ENCODE results near the gene CDYL. TPM values are rescaled to one million over a fixed set of nuclear protein-coding genes. Genes with fewer than 3 reads are reported as not detected.
A peak's percentile ranks its signal among the peaks of the same experiment; 100 is the strongest.

CDYL gene
- total RNA-seq, 1 donor from 2014 or later, result 46.1 TPM

DNA sequence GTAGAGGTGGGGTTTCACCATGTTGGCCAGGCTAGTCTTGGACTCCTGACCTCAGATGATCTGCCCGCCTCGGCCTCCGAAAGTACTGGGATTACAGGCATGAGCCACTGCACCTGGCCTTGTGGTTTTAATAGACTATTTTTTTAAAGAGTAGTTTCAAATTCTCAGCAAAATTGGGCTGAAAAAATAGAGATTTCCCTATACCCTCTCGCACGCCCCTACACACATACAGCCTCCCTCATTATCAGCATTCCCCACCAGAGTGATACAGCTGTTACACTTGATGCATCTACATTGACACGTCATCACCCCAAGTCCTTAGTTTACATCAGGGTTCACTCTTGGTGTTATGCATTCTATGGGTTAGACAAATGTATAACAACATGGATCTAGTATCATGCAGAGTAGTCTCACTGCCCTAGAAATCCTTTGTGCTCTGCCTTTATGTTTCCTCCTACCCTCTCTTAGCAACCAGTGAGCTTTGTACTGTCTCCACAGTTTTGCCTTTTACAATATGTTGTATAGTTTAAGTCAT is 103.6 kb downstream of the CDYL start:
- no peaks in the 10 kb centered on the region for H3K36me3 ChIP-seq (ENCODE audit: control insufficient read depth, insufficient read depth, low read length)
- no peak for DNase-seq (ENCODE audit: low read depth)
- no peaks in the 10 kb centered on the region for H3K27me3 ChIP-seq (ENCODE audit: control insufficient read depth, insufficient read depth, low read length)

DNA sequence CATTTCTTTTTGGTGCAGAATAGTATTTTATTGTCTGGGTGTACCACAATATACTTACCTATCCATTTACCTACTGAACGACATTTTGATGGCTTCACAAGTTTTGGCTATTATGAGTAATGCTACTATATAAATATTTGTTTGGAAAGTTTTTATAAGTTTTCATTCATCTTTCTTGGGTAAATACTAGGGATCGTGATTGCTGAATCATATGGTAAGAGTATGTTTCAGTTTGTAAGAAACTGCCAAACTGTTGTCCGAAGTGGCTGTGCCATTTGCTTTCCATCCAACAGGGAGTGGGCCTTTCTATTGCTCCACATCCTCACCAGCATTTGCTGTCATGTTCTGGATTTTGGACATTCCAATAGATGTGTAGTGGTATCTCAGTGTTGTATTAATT is 104.2 kb downstream of the CDYL start:
- TF ChIP-seq, protein P1, sequence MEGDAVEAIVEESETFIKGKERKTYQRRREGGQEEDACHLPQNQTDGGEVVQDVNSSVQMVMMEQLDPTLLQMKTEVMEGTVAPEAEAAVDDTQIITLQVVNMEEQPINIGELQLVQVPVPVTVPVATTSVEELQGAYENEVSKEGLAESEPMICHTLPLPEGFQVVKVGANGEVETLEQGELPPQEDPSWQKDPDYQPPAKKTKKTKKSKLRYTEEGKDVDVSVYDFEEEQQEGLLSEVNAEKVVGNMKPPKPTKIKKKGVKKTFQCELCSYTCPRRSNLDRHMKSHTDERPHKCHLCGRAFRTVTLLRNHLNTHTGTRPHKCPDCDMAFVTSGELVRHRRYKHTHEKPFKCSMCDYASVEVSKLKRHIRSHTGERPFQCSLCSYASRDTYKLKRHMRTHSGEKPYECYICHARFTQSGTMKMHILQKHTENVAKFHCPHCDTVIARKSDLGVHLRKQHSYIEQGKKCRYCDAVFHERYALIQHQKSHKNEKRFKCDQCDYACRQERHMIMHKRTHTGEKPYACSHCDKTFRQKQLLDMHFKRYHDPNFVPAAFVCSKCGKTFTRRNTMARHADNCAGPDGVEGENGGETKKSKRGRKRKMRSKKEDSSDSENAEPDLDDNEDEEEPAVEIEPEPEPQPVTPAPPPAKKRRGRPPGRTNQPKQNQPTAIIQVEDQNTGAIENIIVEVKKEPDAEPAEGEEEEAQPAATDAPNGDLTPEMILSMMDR (IDR thresholded peaks at IDR 0.05; ENCODE audit: insufficient read depth, low read length, severe bottlenecking), result no peak
- DNase-seq (ENCODE audit: low read depth) (peak; percentile 41), FAIRE-seq (no peak)
- no peak overlapping the region for H3K4me3 ChIP-seq (ENCODE audit: low read depth, low read length)
- H3K27me3 ChIP-seq (ENCODE audit: control insufficient read depth, insufficient read depth, low read length), result no peaks in the 10 kb centered on the region
- no peaks in the 10 kb centered on the region for H3K36me3 ChIP-seq (ENCODE audit: control insufficient read depth, insufficient read depth, low read length)

More for the DNA sequence above, 103.6 kb downstream of the CDYL start:
- H3K4me3 ChIP-seq (ENCODE audit: low read depth, low read length), result no peak overlapping the region
- TF ChIP-seq, protein P1 (IDR thresholded peaks at IDR 0.05; ENCODE audit: insufficient read depth, low read length, severe bottlenecking), result no peak
- no peak for FAIRE-seq

DNA sequence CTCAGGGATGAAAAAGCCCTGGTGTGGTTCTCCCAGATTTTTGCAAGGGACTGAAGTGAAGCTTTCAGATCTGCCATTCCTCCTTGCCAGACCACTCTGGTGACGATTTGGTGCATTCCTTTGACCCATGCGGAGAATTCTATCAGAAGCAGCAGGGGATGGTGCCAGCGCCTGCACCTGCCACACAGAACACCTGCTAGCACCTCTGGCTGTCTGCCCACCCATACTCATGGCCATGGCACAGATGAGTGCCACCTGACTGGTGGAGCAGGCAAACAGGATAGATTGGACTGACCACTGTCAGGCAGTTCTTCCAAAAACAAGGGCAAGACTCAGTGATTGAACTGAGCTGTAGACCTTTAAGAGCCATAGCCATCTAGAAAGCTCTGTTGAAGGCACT is 107.1 kb downstream of the CDYL start:
- no peak for DNase-seq (ENCODE audit: low read depth)
- TF ChIP-seq, protein P1 (IDR thresholded peaks at IDR 0.05; ENCODE audit: insufficient read depth, low read length, severe bottlenecking), result no peak

DNA sequence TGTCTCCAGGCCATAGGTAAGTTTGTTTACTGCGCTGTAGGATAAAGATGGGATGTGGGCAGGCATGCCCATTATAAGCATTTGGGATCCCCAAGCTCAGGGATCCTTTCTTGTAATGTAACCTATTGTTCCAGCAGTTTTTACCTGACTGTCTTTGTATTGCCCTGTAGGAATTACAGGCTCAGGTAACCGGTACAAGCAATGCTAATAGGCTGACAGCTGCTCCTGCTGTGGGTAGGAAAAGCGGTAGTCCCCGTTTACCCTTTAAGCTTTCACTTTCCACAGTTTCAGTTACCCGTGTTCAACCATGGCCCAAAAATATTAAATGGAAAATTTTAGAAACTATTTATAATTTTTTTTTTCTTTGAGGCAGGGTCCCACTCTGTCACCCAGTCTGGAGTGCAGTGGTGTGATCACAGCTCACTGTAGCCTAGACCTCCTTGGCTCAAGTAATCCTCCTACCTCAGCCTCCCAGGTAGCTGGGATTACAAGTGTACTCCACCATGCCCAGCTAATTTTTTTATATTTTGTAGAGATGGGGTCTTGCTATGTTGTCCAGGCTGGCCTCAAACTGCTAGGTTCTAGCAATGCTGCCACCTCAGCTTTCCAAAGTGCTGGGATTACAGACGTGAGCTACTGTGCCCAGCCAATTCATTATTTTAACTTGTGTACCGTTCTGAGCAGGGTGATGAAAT is 108.6 kb downstream of the CDYL start:
- Histone ChIP-seq H3K36me3 (ENCODE audit: control insufficient read depth, insufficient read depth, low read length) (no peaks in the 10 kb centered on the region), H3K27me3 (ENCODE audit: control insufficient read depth, insufficient read depth, low read length) (no peaks in the 10 kb centered on the region), H3K4me3 (ENCODE audit: low read depth, low read length) (no peak overlapping the region)
- TF ChIP-seq, protein P1 (IDR thresholded peaks at IDR 0.05; ENCODE audit: insufficient read depth, low read length, severe bottlenecking), result no peak
- DNase-seq (ENCODE audit: low read depth) (no peak), FAIRE-seq (no peak)

More for the DNA sequence above, 107.1 kb downstream of the CDYL start:
- no peak overlapping the region for H3K4me3 ChIP-seq (ENCODE audit: low read depth, low read length)
- no peaks in the 10 kb centered on the region for H3K27me3 ChIP-seq (ENCODE audit: control insufficient read depth, insufficient read depth, low read length)
- FAIRE-seq, result no peak
- H3K36me3 ChIP-seq (ENCODE audit: control insufficient read depth, insufficient read depth, low read length), result no peaks in the 10 kb centered on the region

DNA sequence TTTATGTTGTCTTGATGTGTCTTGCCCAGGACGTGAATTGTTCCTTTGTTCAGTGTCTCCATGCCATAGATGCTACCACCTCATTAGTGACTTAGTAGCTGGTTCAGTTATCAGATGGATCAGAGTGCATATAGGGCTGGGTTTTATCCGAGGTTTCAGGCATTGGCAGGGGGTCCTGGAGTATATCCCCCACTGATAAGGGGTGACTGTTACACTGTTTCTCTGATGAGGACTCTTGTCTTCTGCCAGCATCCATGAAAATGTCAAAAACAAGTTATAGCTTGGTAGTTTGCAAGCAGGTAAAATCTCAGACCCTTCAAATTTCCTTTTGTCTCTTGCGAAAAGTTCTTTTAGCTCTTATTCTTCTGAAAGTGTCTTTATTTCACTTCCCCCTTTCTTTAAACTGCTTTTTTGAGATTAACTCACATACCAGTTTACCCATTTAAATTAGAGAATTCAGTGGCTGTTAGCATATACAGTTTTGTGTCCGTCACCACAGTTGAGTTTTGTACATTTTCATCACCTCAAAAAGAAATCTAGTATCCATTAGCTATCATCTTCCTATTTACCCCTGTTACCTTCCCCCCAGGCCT is 109.2 kb downstream of the CDYL start:
- DNase-seq (ENCODE audit: low read depth), result no peak
- Histone ChIP-seq H3K36me3 (ENCODE audit: control insufficient read depth, insufficient read depth, low read length) (no peaks in the 10 kb centered on the region), H3K27me3 (ENCODE audit: control insufficient read depth, insufficient read depth, low read length) (no peaks in the 10 kb centered on the region), H3K4me3 (ENCODE audit: low read depth, low read length) (no peak overlapping the region)
- TF ChIP-seq, protein P1 (IDR thresholded peaks at IDR 0.05; ENCODE audit: insufficient read depth, low read length, severe bottlenecking), result no peak
- FAIRE-seq, result no peak
